ENCODE data around the gene MDN1. TPM values are rescaled to one million over a fixed set of nuclear protein-coding genes. Genes with fewer than 3 reads are reported as not detected.

Gene MDN1
- total RNA-seq, 2 experiments from 2014 or later: 40.3 to 40.4 TPM

DNA sequence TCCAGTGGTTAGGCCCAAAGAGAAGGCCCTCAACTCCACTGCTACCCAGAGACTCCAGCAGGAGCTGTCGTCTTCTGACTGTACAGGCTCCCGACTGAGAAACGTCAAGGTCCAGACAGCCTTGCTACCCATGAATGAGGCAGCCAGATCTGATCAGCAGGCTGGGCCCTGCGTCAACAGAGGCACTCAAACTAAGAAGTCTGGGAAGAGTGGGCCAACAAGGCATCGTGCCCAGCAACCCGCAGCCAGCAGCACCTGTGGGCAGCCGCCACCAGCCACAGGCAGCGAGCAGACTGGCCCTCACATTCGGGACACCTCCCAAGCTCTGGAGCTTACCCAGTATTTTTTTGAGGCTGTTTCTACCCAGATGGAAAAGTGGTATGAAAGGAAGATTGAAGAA, 189.1 kb downstream of the MDN1 start:
- DNase-seq: no peak
- Mint-ChIP-seq H3K27me3 (no peaks in the 10 kb centered on the region), H3K36me3 (ENCODE audit: low read depth) (peaks cover 28% of the 10 kb centered on the region), H3K4me1 (ENCODE audit: low read depth) (peaks cover under 1% of the 10 kb centered on the region), H3K9me3 (no peaks in the 10 kb centered on the region), H3K4me3 (no peak overlapping the region), H3K27ac (no peak overlapping the region)
- POLR2A ChIA-PET: no interaction called here
- CTCF ChIA-PET: no interaction called here
- Histone ChIP-seq H3K4me1 (ENCODE audit: insufficient read depth, low read length) (no peaks in the 10 kb centered on the region), H3K36me3 (ENCODE audit: insufficient read depth, low read length) (peaks cover 9% of the 10 kb centered on the region), H3K4me3 (ENCODE audit: low read length) (no peak overlapping the region), H3K9me3 (ENCODE audit: control insufficient read depth in 1 of 2, insufficient read depth in 1 of 2, low read length in 2 of 2) (no peaks in the 10 kb centered on the region), H3K27me3 (ENCODE audit: control insufficient read depth in 1 of 2, insufficient read depth in 2 of 2, low read length in 2 of 2) (no peaks in the 10 kb centered on the region), H3K27ac (ENCODE audit: low read depth in 1 of 2, low read length in 2 of 2) (no peak overlapping the region)
- no peak for ATAC-seq (ENCODE audit: poor library complexity)
- intact Hi-C loops (cut with DNase I, micrococcal nuclease): no loop called here
- TF ChIP-seq, protein P1, sequence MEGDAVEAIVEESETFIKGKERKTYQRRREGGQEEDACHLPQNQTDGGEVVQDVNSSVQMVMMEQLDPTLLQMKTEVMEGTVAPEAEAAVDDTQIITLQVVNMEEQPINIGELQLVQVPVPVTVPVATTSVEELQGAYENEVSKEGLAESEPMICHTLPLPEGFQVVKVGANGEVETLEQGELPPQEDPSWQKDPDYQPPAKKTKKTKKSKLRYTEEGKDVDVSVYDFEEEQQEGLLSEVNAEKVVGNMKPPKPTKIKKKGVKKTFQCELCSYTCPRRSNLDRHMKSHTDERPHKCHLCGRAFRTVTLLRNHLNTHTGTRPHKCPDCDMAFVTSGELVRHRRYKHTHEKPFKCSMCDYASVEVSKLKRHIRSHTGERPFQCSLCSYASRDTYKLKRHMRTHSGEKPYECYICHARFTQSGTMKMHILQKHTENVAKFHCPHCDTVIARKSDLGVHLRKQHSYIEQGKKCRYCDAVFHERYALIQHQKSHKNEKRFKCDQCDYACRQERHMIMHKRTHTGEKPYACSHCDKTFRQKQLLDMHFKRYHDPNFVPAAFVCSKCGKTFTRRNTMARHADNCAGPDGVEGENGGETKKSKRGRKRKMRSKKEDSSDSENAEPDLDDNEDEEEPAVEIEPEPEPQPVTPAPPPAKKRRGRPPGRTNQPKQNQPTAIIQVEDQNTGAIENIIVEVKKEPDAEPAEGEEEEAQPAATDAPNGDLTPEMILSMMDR (IDR thresholded peaks at IDR 0.05): no peak

DNA sequence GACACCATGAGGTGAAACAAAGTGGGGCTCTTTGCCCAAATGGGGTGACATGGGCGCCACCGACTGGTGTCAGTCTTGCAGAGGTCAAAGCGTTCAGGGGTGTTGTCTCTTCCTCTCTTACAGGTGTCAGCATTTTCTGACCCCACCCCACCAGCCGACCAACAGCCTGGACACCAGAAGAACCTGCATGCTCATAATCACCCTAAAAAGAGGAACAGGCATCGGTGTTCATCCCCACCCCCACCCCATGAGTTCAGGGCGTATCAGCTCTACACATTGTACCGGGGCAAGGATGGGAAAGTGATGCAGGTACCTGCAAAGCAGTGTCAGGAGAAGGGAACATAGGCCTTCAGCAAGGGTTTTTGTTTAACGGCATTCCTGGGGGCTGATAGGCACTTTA, 195.8 kb downstream of the MDN1 start:
- POLR2A ChIA-PET: no interaction called here
- TF ChIP-seq, protein P1 (IDR thresholded peaks at IDR 0.05): no peak
- CTCF ChIA-PET: no interaction called here
- peaks cover 10% of the 10 kb centered on the region for H3K36me3 Mint-ChIP-seq (ENCODE audit: low read depth)
- DNase-seq: no peak
- no peaks in the 10 kb centered on the region for H3K27me3 Mint-ChIP-seq
- no peaks in the 10 kb centered on the region for H3K9me3 ChIP-seq (ENCODE audit: control insufficient read depth in 1 of 2, insufficient read depth in 1 of 2, low read length in 2 of 2)
- H3K36me3 ChIP-seq (ENCODE audit: insufficient read depth, low read length): no peaks in the 10 kb centered on the region
- no peaks in the 10 kb centered on the region for H3K4me1 ChIP-seq (ENCODE audit: insufficient read depth, low read length)
- no peak overlapping the region for H3K4me3 ChIP-seq (ENCODE audit: low read length)
- no peak for ATAC-seq (ENCODE audit: poor library complexity)
- intact Hi-C loops (cut with DNase I, micrococcal nuclease): no loop called here
- H3K9me3 Mint-ChIP-seq: no peaks in the 10 kb centered on the region
- no peak overlapping the region for H3K27ac ChIP-seq (ENCODE audit: low read depth in 1 of 2, low read length in 2 of 2)
- H3K27ac Mint-ChIP-seq: no peak overlapping the region
- H3K4me3 Mint-ChIP-seq: no peak overlapping the region
- H3K4me1 Mint-ChIP-seq (ENCODE audit: low read depth): no peaks in the 10 kb centered on the region
- no peaks in the 10 kb centered on the region for H3K27me3 ChIP-seq (ENCODE audit: control insufficient read depth in 1 of 2, insufficient read depth in 2 of 2, low read length in 2 of 2)

DNA sequence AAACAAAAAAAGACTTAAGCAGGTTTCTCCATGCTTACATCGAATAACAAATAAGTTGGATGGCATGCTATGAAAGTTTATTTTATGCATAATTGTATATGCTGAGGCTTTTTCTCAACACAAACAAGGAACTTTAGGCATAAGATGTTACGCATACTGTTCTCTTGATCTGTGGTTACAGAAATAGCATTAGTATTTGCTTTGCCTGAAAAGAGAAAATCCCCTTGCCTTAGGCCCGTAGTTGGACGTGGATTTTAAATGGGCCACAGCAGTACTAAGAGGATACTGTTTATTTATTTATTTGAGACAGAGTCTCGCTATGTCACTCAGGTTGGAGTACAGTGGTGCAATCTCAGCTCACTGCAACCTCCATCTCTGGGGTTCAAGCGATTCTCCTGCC, 200.0 kb downstream of the MDN1 start:
- Histone ChIP-seq H3K9me3 (ENCODE audit: control insufficient read depth in 1 of 2, insufficient read depth in 1 of 2, low read length in 2 of 2) (no peaks in the 10 kb centered on the region), H3K27ac (ENCODE audit: low read depth in 1 of 2, low read length in 2 of 2) (no peak overlapping the region), H3K4me1 (ENCODE audit: insufficient read depth, low read length) (no peaks in the 10 kb centered on the region), H3K27me3 (ENCODE audit: control insufficient read depth in 1 of 2, insufficient read depth in 2 of 2, low read length in 2 of 2) (no peaks in the 10 kb centered on the region), H3K4me3 (ENCODE audit: low read length) (no peak overlapping the region), H3K36me3 (ENCODE audit: insufficient read depth, low read length) (no peaks in the 10 kb centered on the region)
- Mint-ChIP-seq H3K4me1 (ENCODE audit: low read depth) (no peaks in the 10 kb centered on the region), H3K9me3 (no peaks in the 10 kb centered on the region), H3K27ac (no peak overlapping the region), H3K36me3 (ENCODE audit: low read depth) (peaks cover 5% of the 10 kb centered on the region), H3K4me3 (no peak overlapping the region), H3K27me3 (no peaks in the 10 kb centered on the region)
- CTCF ChIA-PET: no interaction called here
- POLR2A ChIA-PET: no interaction called here
- DNase-seq (no peak), ATAC-seq (ENCODE audit: poor library complexity) (no peak)
- intact Hi-C loops (cut with DNase I, micrococcal nuclease): no loop called here
- TF ChIP-seq, protein P1 (IDR thresholded peaks at IDR 0.05): no peak

Data from CD4-positive, alpha-beta T cell (primary cell).